Astrocyte (in vitro differentiated cells and primary cell): Measurements from ENCODE around the gene C1orf226. TPM values are rescaled to one million over a fixed set of nuclear protein-coding genes. Genes with fewer than 3 reads are reported as not detected.

Experiments used
- DNase-seq: peaks from one replicate; pipeline ENCODE4 v3.0.0-alpha.2; 2010; ENCODE audit warnings: low read depth
- FAIRE-seq: peaks from 2 replicates; lab custom pipeline; 2011; peaks lifted over from hg19 to GRCh38; lab: Jason Lieb, UNC
- H2AFZ ChIP-seq: 2 replicates; pipeline ENCODE4 v1.6.0; 2012; ENCODE audit warnings: low read depth, low read length, inconsistent platforms
- H3K27ac ChIP-seq: 2 replicates; pipeline ENCODE4 v1.5.1; 2011; ENCODE audit warnings: low read depth, low read length, inconsistent platforms
- H3K27me3 ChIP-seq: 2 replicates; pipeline ENCODE4 v1.6.0; 2011; ENCODE audit warnings: low read length, inconsistent platforms; ENCODE audit not compliant: insufficient read depth
- H3K36me3 ChIP-seq: 2 replicates; pipeline ENCODE4 v1.5.1; 2011; ENCODE audit warnings: low read length, inconsistent platforms; ENCODE audit not compliant: insufficient read depth
- H3K4me1 ChIP-seq: 2 replicates; pipeline ENCODE4 v1.5.1; 2011; ENCODE audit warnings: low read length, inconsistent platforms; ENCODE audit not compliant: insufficient read depth
- H3K4me2 ChIP-seq: 2 replicates; pipeline ENCODE4 v1.6.0; 2012; ENCODE audit warnings: low read length, inconsistent platforms
- H3K4me3 ChIP-seq: 2 replicates; pipeline ENCODE4 v1.5.1; 2011; ENCODE audit warnings: low read depth, mild to moderate bottlenecking, low read length, inconsistent platforms; ENCODE audit not compliant: insufficient read depth
- H3K79me2 ChIP-seq: 2 replicates; pipeline ENCODE4 v1.6.0; 2012; ENCODE audit warnings: mild to moderate bottlenecking, low read length, inconsistent platforms; ENCODE audit not compliant: insufficient read depth
- H3K9ac ChIP-seq: 2 replicates; pipeline ENCODE4 v1.6.0; 2012; ENCODE audit warnings: mild to moderate bottlenecking, low read length, inconsistent platforms
- H3K9me3 ChIP-seq: 2 replicates; pipeline ENCODE4 v1.5.1; 2012; ENCODE audit warnings: low read depth, mild to moderate bottlenecking, low read length, inconsistent platforms; ENCODE audit not compliant: insufficient read depth
- H4K20me1 ChIP-seq: 2 replicates; pipeline ENCODE4 v1.6.0; 2012; ENCODE audit warnings: low read length, inconsistent platforms; ENCODE audit not compliant: insufficient read depth
- H3K27ac Mint-ChIP-seq: one replicate; pipeline ENCODE4 v1.8.0; 2021; ENCODE audit warnings: mild to moderate bottlenecking, mixed read lengths; ENCODE audit not compliant: unreplicated experiment
- H3K27me3 Mint-ChIP-seq: one replicate; pipeline ENCODE4 v1.8.0; 2021; ENCODE audit warnings: low read depth, mixed read lengths; ENCODE audit not compliant: unreplicated experiment
- H3K36me3 Mint-ChIP-seq: one replicate; pipeline ENCODE4 v1.8.0; 2021; ENCODE audit warnings: low read depth, mixed read lengths; ENCODE audit not compliant: unreplicated experiment
- H3K4me1 Mint-ChIP-seq: one replicate; pipeline ENCODE4 v1.8.0; 2021; ENCODE audit warnings: low read depth, mixed read lengths; ENCODE audit not compliant: unreplicated experiment
- H3K4me3 Mint-ChIP-seq: one replicate; pipeline ENCODE4 v1.8.0; 2021; ENCODE audit warnings: mild to moderate bottlenecking, moderate library complexity, mixed read lengths; ENCODE audit not compliant: unreplicated experiment
- H3K9me3 Mint-ChIP-seq: one replicate; pipeline ENCODE4 v1.8.0; 2021; ENCODE audit warnings: mild to moderate bottlenecking, mixed read lengths; ENCODE audit not compliant: unreplicated experiment
- EZH2 ChIP-seq: IDR thresholded peaks from 2 replicates; pipeline ENCODE4 v1.6.1; 2012; ENCODE audit warnings: mild to moderate bottlenecking, low read length, inconsistent platforms; ENCODE audit not compliant: insufficient read depth
- total RNA-seq: library from RNA; stranded (reverse); gene quantifications from 2 replicates; pipeline ENCODE4 v1.2.1, GENCODE V29; 2021
- TF ChIP-seq, protein P1 (sequence below): IDR thresholded peaks from 2 replicates; pipeline ENCODE4 v1.5.1; 2011; ENCODE audit warnings: low read depth, mild to moderate bottlenecking, inconsistent platforms, low read length, moderate library complexity; ENCODE audit not compliant: insufficient read depth

C1orf226 gene
- total RNA-seq, 1 donor from 2014 or later: 0.73 TPM

DNA sequence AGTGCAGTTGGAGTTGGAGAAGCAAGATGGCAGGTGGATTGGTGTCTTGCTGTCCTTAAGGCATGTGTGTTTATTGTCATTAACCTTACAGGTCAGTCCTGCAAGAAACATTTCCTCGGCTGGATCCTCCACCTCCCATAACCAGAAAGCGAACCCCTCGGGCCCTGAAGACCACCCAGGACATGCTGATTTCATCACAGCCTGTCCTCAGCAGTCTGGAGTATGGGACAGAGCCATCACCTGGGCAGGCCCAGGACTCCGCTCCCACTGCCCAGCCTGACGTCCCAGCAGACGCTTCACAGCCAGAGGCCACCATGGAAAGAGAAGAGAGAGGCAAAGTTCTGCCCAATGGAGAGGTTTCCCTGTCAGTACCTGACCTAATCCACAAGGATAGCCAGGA is 1.6 kb downstream of the C1orf226 start:
- Histone ChIP-seq H3K27ac (no peak overlapping the region), H3K27me3 (peaks cover 4% of the 10 kb centered on the region), H2AFZ (no peak overlapping the region), H3K4me1 (no peaks in the 10 kb centered on the region), H3K36me3 (no peaks in the 10 kb centered on the region), H4K20me1 (no peaks in the 10 kb centered on the region), H3K4me3 (no peak overlapping the region), H3K79me2 (no peaks in the 10 kb centered on the region), H3K9me3 (no peaks in the 10 kb centered on the region), H3K4me2 (no peak overlapping the region), H3K9ac (no peak overlapping the region)
- no peak overlapping the region for H3K27ac Mint-ChIP-seq
- peaks cover 5% of the 10 kb centered on the region for H3K36me3 Mint-ChIP-seq
- H3K9me3 Mint-ChIP-seq: peaks cover 1% of the 10 kb centered on the region
- FAIRE-seq (no peak), DNase-seq (no peak)
- peaks cover 1% of the 10 kb centered on the region for H3K4me1 Mint-ChIP-seq
- no peak overlapping the region for H3K4me3 Mint-ChIP-seq
- peaks cover 14% of the 10 kb centered on the region for H3K27me3 Mint-ChIP-seq
- TF ChIP-seq, protein P1, sequence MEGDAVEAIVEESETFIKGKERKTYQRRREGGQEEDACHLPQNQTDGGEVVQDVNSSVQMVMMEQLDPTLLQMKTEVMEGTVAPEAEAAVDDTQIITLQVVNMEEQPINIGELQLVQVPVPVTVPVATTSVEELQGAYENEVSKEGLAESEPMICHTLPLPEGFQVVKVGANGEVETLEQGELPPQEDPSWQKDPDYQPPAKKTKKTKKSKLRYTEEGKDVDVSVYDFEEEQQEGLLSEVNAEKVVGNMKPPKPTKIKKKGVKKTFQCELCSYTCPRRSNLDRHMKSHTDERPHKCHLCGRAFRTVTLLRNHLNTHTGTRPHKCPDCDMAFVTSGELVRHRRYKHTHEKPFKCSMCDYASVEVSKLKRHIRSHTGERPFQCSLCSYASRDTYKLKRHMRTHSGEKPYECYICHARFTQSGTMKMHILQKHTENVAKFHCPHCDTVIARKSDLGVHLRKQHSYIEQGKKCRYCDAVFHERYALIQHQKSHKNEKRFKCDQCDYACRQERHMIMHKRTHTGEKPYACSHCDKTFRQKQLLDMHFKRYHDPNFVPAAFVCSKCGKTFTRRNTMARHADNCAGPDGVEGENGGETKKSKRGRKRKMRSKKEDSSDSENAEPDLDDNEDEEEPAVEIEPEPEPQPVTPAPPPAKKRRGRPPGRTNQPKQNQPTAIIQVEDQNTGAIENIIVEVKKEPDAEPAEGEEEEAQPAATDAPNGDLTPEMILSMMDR: no peak
- no peak for TF ChIP-seq EZH2

DNA sequence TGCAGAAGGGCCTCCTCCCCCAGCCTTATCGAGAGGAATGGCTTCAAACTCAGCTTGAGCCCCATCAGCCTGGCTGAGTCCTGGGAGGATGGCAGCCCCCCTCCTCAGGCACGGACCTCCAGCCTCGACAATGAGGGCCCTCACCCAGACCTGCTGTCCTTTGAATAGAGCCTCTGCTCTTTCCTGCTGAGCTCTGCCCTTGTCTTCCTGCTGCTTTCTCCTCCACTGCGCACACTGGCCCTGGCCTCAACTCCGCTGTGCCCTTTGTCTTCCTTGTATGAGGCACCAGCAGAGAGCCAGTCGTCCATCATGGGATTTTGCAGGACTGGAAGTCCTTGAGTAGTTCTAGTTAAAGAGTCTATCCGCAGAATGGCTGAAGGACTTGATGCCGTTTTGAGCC is 2.0 kb downstream of the C1orf226 start:
- no peak for DNase-seq
- peaks cover 1% of the 10 kb centered on the region for H3K9me3 Mint-ChIP-seq

DNA sequence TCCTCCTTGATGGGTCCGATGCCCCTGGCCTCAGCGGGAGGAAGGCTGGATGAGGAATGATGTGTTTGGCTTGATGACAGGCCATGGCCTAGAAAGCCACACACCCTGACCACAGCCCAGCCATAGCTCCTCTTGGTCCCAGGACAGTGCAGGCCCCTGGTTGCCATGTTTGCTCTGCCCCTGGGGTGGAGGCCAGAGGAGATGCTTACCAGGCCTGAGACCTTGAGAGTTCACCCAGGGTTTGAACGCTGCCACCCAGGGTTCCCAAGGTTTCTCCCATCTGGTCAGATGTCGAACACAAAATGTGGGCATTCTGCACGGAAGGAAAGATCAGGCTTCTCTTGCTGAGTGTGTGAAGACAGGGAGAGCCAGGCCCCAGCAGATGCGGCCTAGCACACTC is 2.6 kb downstream of the C1orf226 start:
- DNase-seq (no peak), FAIRE-seq (no peak)
- peaks cover 1% of the 10 kb centered on the region for H3K9me3 Mint-ChIP-seq
- H3K9ac ChIP-seq: no peak overlapping the region
- peaks cover 9% of the 10 kb centered on the region for H3K27me3 Mint-ChIP-seq
- H3K79me2 ChIP-seq: no peaks in the 10 kb centered on the region
- no peak overlapping the region for H3K4me3 ChIP-seq
- H3K36me3 Mint-ChIP-seq: peaks cover 5% of the 10 kb centered on the region
- no peak overlapping the region for H3K27ac ChIP-seq
- no peak overlapping the region for H3K27ac Mint-ChIP-seq
- no peak overlapping the region for H2AFZ ChIP-seq
- H3K4me3 Mint-ChIP-seq: no peak overlapping the region
- no peaks in the 10 kb centered on the region for H3K36me3 ChIP-seq
- H3K4me2 ChIP-seq: no peak overlapping the region
- H3K9me3 ChIP-seq: no peaks in the 10 kb centered on the region
- H3K27me3 ChIP-seq: peaks cover 4% of the 10 kb centered on the region
- H3K4me1 Mint-ChIP-seq: peaks cover 1% of the 10 kb centered on the region
- H4K20me1 ChIP-seq: no peaks in the 10 kb centered on the region
- no peak for TF ChIP-seq EZH2
- TF ChIP-seq, protein P1: no peak
- peaks cover 3% of the 10 kb centered on the region for H3K4me1 ChIP-seq

More for the DNA sequence above, 2.0 kb downstream of the C1orf226 start:
- H3K27ac Mint-ChIP-seq: no peak overlapping the region
- Histone ChIP-seq H3K36me3 (no peaks in the 10 kb centered on the region), H3K27me3 (peaks cover 4% of the 10 kb centered on the region), H4K20me1 (no peaks in the 10 kb centered on the region), H2AFZ (no peak overlapping the region), H3K9ac (no peak overlapping the region), H3K4me1 (no peaks in the 10 kb centered on the region), H3K4me2 (no peak overlapping the region), H3K9me3 (no peaks in the 10 kb centered on the region), H3K27ac (no peak overlapping the region), H3K4me3 (no peak overlapping the region), H3K79me2 (no peaks in the 10 kb centered on the region)
- peaks cover 13% of the 10 kb centered on the region for H3K27me3 Mint-ChIP-seq
- no peak for TF ChIP-seq EZH2
- TF ChIP-seq, protein P1: no peak
- H3K4me1 Mint-ChIP-seq: peaks cover 1% of the 10 kb centered on the region
- no peak overlapping the region for H3K4me3 Mint-ChIP-seq
- FAIRE-seq: no peak
- peaks cover 5% of the 10 kb centered on the region for H3K36me3 Mint-ChIP-seq
